ENCODE results near the gene OSGEP. TPM values are rescaled to one million over a fixed set of nuclear protein-coding genes. Genes with fewer than 3 reads are reported as not detected.
A peak's percentile ranks its signal among the peaks of the same experiment; 100 is the strongest.

OSGEP gene
- total RNA-seq, 6 donors from 2014 or later = 31.7 to 58.8 (median 48.1) TPM

GRCh38 chr14:20417250-20418186, 37.1 kb downstream of the OSGEP start:
- DNase-seq (no peak), ATAC-seq (ENCODE audit: low FRiP score in 2 of 2) (no peak)
- 63 to 66% methylated on average over 7 of the region's 7 CpGs for WGBS, 2 donors
- H3K9me3 ChIP-seq = no peaks in the 10 kb centered on the region
- H3K36me3 ChIP-seq = no peaks in the 10 kb centered on the region
- H3K4me3 ChIP-seq = no peak overlapping the region
- no peak for TF ChIP-seq POLR2A (IDR thresholded peaks at IDR 0.05)
- H3K27me3 ChIP-seq = no peaks in the 10 kb centered on the region
- peaks cover 6 to 18% (median 12%) of the 10 kb centered on the region in 4 donors for H3K4me1 ChIP-seq
- no peak overlapping the region for H3K27ac ChIP-seq

- no peaks in the 10 kb centered on the region for H3K36me3 ChIP-seq
- ATAC-seq (ENCODE audit: low FRiP score in 2 of 2) (no peak), DNase-seq (no peak)
- H3K9me3 ChIP-seq = no peaks in the 10 kb centered on the region
- 89 to 90% methylated on average over 2 of the region's 2 CpGs for WGBS, 2 donors
- TF ChIP-seq POLR2A (IDR thresholded peaks at IDR 0.05) (no peak), EP300 (IDR thresholded peaks at IDR 0.05) (no peak), POLR2AphosphoS5 (IDR thresholded peaks at IDR 0.05) (no peak)
- TF ChIP-seq, protein P1, sequence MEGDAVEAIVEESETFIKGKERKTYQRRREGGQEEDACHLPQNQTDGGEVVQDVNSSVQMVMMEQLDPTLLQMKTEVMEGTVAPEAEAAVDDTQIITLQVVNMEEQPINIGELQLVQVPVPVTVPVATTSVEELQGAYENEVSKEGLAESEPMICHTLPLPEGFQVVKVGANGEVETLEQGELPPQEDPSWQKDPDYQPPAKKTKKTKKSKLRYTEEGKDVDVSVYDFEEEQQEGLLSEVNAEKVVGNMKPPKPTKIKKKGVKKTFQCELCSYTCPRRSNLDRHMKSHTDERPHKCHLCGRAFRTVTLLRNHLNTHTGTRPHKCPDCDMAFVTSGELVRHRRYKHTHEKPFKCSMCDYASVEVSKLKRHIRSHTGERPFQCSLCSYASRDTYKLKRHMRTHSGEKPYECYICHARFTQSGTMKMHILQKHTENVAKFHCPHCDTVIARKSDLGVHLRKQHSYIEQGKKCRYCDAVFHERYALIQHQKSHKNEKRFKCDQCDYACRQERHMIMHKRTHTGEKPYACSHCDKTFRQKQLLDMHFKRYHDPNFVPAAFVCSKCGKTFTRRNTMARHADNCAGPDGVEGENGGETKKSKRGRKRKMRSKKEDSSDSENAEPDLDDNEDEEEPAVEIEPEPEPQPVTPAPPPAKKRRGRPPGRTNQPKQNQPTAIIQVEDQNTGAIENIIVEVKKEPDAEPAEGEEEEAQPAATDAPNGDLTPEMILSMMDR (IDR thresholded peaks at IDR 0.05) = no peak
- H3K27ac ChIP-seq = no peak overlapping the region
- H3K4me1 ChIP-seq = peaks cover 14 to 26% (median 19%) of the 10 kb centered on the region in 4 donors
- H3K27me3 ChIP-seq = no peaks in the 10 kb centered on the region
- H3K4me3 ChIP-seq = no peak overlapping the region
Measured at GRCh38 chr14:20416223-20416622, 38.4 kb downstream of the OSGEP start.

DNA sequence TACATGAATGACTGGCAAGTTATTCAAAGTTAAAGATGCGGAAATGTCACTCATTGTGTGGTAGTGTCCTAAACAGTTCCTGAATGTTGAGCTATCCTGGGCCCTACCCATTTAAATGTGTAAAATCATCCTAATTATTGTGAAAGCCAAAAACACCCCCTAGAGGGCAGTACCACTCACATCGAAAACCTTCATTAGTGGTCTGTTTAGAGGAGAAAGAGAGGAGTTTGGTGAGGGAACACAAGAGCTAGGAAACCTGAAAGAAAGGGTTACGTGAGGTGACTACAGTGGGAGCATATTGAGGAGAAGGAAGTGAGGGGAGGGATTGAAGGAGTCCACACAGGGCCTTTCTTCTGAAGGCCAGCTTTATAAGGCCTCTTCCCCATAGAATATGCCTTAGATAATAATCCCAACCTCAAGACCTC, 38.8 kb downstream of the OSGEP start:
- peak in 1 of 2 donors; percentile 38 for ATAC-seq (ENCODE audit: low FRiP score in 2 of 2)
- Histone ChIP-seq H3K9me3 (no peaks in the 10 kb centered on the region), H3K27ac (no peak overlapping the region), H3K4me3 (no peak overlapping the region), H3K4me1 (peaks cover 14 to 26% (median 19%) of the 10 kb centered on the region in 4 donors), H3K27me3 (no peaks in the 10 kb centered on the region), H3K36me3 (no peaks in the 10 kb centered on the region)
- 36 to 41% methylated on average over 3 of the region's 3 CpGs for whole genome bisulfite sequencing, 2 donors
- TF ChIP-seq, protein P1 (IDR thresholded peaks at IDR 0.05) = peak in 5 of 6 experiments; percentile 34 to 66 (median 56)
- TF ChIP-seq EP300 (IDR thresholded peaks at IDR 0.05) = no peak
- TF ChIP-seq POLR2AphosphoS5 (IDR thresholded peaks at IDR 0.05) = no peak
- DNase-seq = no peak

GRCh38 chr14:20413744-20414082, 40.9 kb downstream of the OSGEP start:
- H3K4me3 ChIP-seq = peak overlapping the region; percentile 54 to 80 (median 76)
- peaks cover 0 to 2% (median under 1%) of the 10 kb centered on the region in 4 donors for H3K36me3 ChIP-seq
- peak overlapping the region; percentile 92 to 98 (median 98) for H3K27ac ChIP-seq
- no peaks in the 10 kb centered on the region for H3K27me3 ChIP-seq
- ATAC-seq (ENCODE audit: low FRiP score in 2 of 2) (peak in 1 of 2 donors; percentile 30), DNase-seq (peak in 1 of 2 donors; percentile 36)
- H3K4me1 ChIP-seq = peaks cover 14 to 26% (median 19%) of the 10 kb centered on the region in 4 donors
- WGBS, 2 donors = 1% methylated on average over 9 of the region's 9 CpGs
- TF ChIP-seq POLR2A (IDR thresholded peaks at IDR 0.05) (no peak), EP300 (IDR thresholded peaks at IDR 0.05) (no peak), POLR2AphosphoS5 (IDR thresholded peaks at IDR 0.05) (no peak)
- TF ChIP-seq, protein P1 (IDR thresholded peaks at IDR 0.05) = no peak
- H3K9me3 ChIP-seq = no peaks in the 10 kb centered on the region

DNA sequence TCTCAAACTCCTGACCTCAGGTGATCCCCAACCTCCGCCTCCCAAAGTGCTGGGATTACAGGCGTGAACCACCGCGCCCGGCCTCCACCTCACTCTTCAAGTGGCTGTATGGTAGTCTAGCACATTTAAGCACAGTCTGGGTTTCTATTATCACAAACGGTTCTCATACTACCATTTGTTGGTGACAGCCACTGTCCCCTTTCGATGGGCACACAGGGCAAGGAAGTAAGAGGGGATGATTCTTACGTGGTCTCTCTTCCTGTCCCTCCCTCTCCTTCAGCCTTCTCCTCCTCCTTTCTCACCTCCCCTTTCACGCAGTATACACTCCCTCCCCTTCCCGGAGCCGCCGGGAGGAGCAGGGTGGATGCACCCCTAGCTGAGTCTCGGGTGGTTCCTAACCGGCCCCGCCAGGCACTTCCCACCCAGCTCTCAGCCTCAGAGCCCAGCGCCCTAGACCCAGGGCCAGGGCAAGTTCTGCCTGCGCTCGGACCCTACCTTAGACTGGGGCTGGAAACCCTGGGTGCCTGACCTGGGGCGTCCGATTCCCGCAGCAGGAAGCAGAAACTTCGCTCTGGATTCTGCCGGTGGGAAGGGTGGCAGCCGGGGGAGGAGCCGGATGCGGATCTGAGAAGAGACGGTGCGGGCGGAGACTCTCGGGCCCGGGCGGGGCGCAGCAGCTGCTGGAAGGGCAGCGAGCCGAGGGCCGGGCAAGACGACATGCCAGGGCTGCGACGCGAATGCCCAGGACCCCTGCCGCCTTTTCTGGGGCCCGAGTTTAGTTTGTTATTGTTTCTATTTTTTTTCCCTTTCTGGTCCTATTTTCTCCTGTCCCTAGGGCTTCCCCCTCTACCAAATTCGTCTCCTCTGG, 41.5 kb downstream of the OSGEP start, which contains the start of gene TEP1:
TEP1 (minus strand) TSS at position 626 of the 868 bp plus-strand sequence. CDS start 5,062 bp downstream, outside the sequence.
- Histone ChIP-seq H3K36me3 (peaks cover 0 to 8% (median 5%) of the 10 kb centered on the region in 4 donors), H3K27ac (peak within 1 kb of the TSS; percentile 92 to 98 (median 98))
- peak; percentile 93 to 96 for DNase-seq

More for the DNA sequence above, 41.5 kb downstream of the OSGEP start, which contains the start of gene TEP1:
- 0% methylated on average over 35 to 38 of the region's 43 CpGs for WGBS, 2 donors
- Histone ChIP-seq H3K27me3 (no peaks in the 10 kb centered on the region), H3K9me3 (no peaks in the 10 kb centered on the region), H3K4me1 (peaks cover 14 to 26% (median 19%) of the 10 kb centered on the region in 4 donors), H3K4me3 (peak within 1 kb of the TSS; percentile 54 to 80 (median 76))
- ATAC-seq (ENCODE audit: low FRiP score in 2 of 2) = peak; percentile 97 to 98
- TF ChIP-seq POLR2AphosphoS5 (IDR thresholded peaks at IDR 0.05) (peak; percentile 71 to 82), POLR2A (IDR thresholded peaks at IDR 0.05) (peak in 3 of 4 donors; percentile 14 to 90 (median 78)), EP300 (IDR thresholded peaks at IDR 0.05) (peak in 1 of 4 donors; percentile 31)
- TF ChIP-seq, protein P1 (IDR thresholded peaks at IDR 0.05) = peak in 2 of 6 experiments; percentile 9 to 27
